Measurements from ENCODE around the gene CAMK1D.
"Not testable (repeated sequence)": the region's sequence is repeated elsewhere in the genome, so short reads cannot be mapped to it uniquely, and the experiment has no call there.

Gene CAMK1D

GRCh38 chr10:12341526-12341925 is 7.8 kb upstream of the CAMK1D start:
- DNase-seq = no peak

GRCh38 chr10:12344375-12345110 is 4.8 kb upstream of the CAMK1D start:
- no peak for DNase-seq

- DNase-seq = no peak
Measured at GRCh38 chr10:12346707-12347106, 2.6 kb upstream of the CAMK1D start.

GRCh38 chr10:12348294-12348869 is 965 bp upstream of the CAMK1D start:
- no peak for DNase-seq

- no peak for DNase-seq
Measured at GRCh38 chr10:12349629-12350166, 351 bp downstream of the CAMK1D start.

- DNase-seq = peak; percentile 43
Measured at GRCh38 chr10:12350167-12350872, 973 bp downstream of the CAMK1D start.

GRCh38 chr10:12350925-12351324 is 1.6 kb downstream of the CAMK1D start:
- DNase-seq = no peak

GRCh38 chr10:12351447-12351846 is 2.1 kb downstream of the CAMK1D start:
- DNase-seq = no peak

GRCh38 chr10:12351889-12352288 is 2.5 kb downstream of the CAMK1D start:
- DNase-seq = no peak

- no peak for DNase-seq
Measured at GRCh38 chr10:12353399-12354242, 4.3 kb downstream of the CAMK1D start.

GRCh38 chr10:12354696-12355095 is 5.3 kb downstream of the CAMK1D start:
- not testable (repeated sequence) for DNase-seq

- no peak for DNase-seq
Measured at GRCh38 chr10:12355384-12355783, 6.0 kb downstream of the CAMK1D start.

GRCh38 chr10:12357525-12358151 is 8.3 kb downstream of the CAMK1D start:
- no peak for DNase-seq

GRCh38 chr10:12358863-12359564 is 9.7 kb downstream of the CAMK1D start:
- peak; percentile 13 for DNase-seq

GRCh38 chr10:12360461-12360860 is 11.1 kb downstream of the CAMK1D start:
- no peak for DNase-seq

GRCh38 chr10:12361115-12361514 is 11.8 kb downstream of the CAMK1D start:
- not testable (repeated sequence) for DNase-seq

GRCh38 chr10:12364559-12364958 is 15.2 kb downstream of the CAMK1D start:
- DNase-seq = no peak

- DNase-seq = no peak
Measured at GRCh38 chr10:12367272-12367671, 17.9 kb downstream of the CAMK1D start.

- DNase-seq = no peak
Measured at GRCh38 chr10:12369982-12370381, 20.6 kb downstream of the CAMK1D start.

GRCh38 chr10:12372846-12373245 is 23.5 kb downstream of the CAMK1D start:
- DNase-seq = no peak

- no peak for DNase-seq
Measured at GRCh38 chr10:12375076-12375504, 25.7 kb downstream of the CAMK1D start.

GRCh38 chr10:12376211-12376610 is 26.9 kb downstream of the CAMK1D start:
- DNase-seq = no peak

All from stimulated activated naive CD4-positive, alpha-beta T cell treated with Interleukin-2 at 50 U/mL for 16 hours (primary cell).